Epithelial cell of proximal tubule (primary cell): ENCODE results near the gene TTLL11. TPM values are rescaled to one million over a fixed set of nuclear protein-coding genes. Genes with fewer than 3 reads are reported as not detected.

Experiments
- DNase-seq: peaks from one replicate; pipeline ENCODE4 v3.0.0-alpha.2; 2011; ENCODE audit warnings: low read depth
- H3K4me3 ChIP-seq: 2 replicates; pipeline ENCODE4 v1.5.1; 2011; ENCODE audit warnings: low read depth, mild to moderate bottlenecking, low read length
- CTCF ChIP-seq: conservative IDR thresholded peaks from 2 replicates; pipeline ENCODE4 v1.5.1; 2012; ENCODE audit warnings: low read depth, mild to moderate bottlenecking, low read length
- total RNA-seq: library from RNA; depleted of rRNA; stranded (reverse); fragments of >200 nt; gene quantifications from 2 replicates; pipeline ENCODE4 v1.2.3, GENCODE V29; 2015

Gene TTLL11
- total RNA-seq, 1 donor from 2014 or later = 0.75 TPM

- TF ChIP-seq CTCF = no peak
- H3K4me3 ChIP-seq = no peak overlapping the region
- DNase-seq = no peak
Measured at GRCh38 chr9:122086873-122087272, 6.2 kb downstream of the TTLL11 start.

DNA sequence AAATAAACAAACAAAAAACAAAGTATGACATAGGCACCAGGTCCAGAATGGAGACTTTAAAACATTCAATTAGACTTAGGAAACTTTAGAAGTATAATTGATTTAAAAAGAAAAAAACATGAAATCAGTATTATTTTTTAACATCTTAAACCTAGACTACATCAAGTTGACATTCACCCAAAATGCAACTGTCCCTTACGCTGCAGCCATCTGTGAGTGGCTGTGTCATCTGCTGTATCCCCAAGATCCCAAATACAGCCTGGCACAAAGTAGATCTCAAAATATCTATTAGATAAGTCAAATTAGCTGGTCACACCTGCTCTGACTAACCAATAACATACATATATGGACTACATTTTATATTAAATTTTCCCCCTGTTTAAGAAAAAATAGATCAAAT, 7.8 kb downstream of the TTLL11 start:
- no peak for TF ChIP-seq CTCF
- DNase-seq = no peak
- H3K4me3 ChIP-seq = no peak overlapping the region

DNA sequence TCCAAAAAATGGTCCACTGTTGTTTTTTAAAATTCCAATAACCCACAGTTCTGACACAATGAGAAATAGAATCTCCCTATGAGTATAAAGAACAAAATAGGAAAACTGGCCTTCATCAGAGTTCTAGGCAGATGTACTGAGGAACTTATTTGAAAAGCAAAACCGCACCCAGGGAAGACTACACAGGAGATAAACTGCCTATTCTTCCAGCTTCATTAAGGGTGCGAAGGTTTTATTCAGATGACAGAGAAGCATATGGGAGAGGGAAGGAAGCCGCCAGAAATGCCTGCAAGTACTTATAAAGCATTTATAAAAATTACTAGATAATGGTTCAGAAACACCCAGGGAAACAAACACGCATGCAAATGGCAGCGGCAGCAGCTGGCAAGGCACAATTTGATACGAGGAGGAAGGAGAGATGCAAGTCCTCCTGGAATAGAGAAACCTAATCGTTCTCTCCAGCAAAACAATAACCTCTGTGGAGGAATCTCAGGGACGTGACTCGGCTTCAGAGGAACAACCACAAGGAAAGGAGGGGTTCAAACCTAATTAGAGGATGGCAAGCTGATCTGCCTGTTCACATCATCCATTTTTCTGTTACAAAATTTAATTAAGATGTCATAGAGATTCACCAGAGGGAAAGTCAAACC, 9.0 kb downstream of the TTLL11 start:
- DNase-seq = no peak
- TF ChIP-seq CTCF = no peak
- H3K4me3 ChIP-seq = no peak overlapping the region

GRCh38 chr9:122080986-122081385, 12.1 kb downstream of the TTLL11 start:
- no peak for DNase-seq
- no peak overlapping the region for H3K4me3 ChIP-seq
- TF ChIP-seq CTCF = no peak

GRCh38 chr9:122078557-122078956, 14.6 kb downstream of the TTLL11 start:
- no peak for DNase-seq
- TF ChIP-seq CTCF = no peak
- H3K4me3 ChIP-seq = no peak overlapping the region

DNA sequence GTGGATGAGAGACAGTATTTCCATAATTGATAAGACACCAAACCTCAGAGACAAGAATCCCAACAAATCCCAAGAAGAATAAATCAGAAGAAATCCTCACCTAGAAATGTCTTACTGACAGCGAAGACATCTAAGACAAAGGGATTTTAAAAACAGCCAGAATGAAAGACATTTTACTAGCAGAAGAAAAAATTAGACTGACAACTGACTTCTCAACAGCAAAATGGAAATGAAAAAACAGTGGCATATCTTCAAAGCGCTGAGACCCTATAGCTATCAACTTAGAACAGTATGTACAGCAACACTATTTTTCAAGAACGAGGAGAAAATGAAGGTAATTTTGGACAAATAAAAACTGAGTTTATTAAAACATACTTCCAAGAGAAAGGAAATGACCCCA, 16.3 kb downstream of the TTLL11 start:
- DNase-seq = no peak
- no peak overlapping the region for H3K4me3 ChIP-seq
- TF ChIP-seq CTCF = no peak

- no peak for DNase-seq
- no peak for TF ChIP-seq CTCF
- no peak overlapping the region for H3K4me3 ChIP-seq
Measured at GRCh38 chr9:122076117-122076516, 17.0 kb downstream of the TTLL11 start.
